Activated B cell treated with CpG ODN at 0.5 μM for 24 hours (primary cell): Measurements from ENCODE around the gene CSF1R. TPM values are rescaled to one million over a fixed set of nuclear protein-coding genes. Genes with fewer than 3 reads are reported as not detected.

Experiments
- ATAC-seq: fragments of 200-7000 bp; cut with Tn5 transposase; one replicate; pipeline ENCODE4 v1.10.0; 2021; ENCODE audit warnings: low read depth, mild to moderate bottlenecking, moderate library complexity
- CTCF ChIA-PET: fragments of 350-600 bp; sonication (Branson Sonifier 250); formaldehyde crosslinking; loops from one replicate; lab custom pipeline; 2021; ENCODE audit warnings: antibody characterized with exemption; lab: Charles Lee
- POLR2A ChIA-PET: fragments of 350-600 bp; sonication (Branson Sonifier 250); formaldehyde crosslinking; loops from one replicate; lab custom pipeline; 2021; ENCODE audit warnings: antibody characterized with exemption; lab: Charles Lee
- DNase-seq: peaks from one replicate; pipeline ENCODE4 v3.0.0; 2022
- H3K27ac Mint-ChIP-seq: one replicate; pipeline ENCODE4 v1.8.0; 2020; ENCODE audit warnings: mixed read lengths
- H3K27me3 Mint-ChIP-seq: one replicate; pipeline ENCODE4 v1.8.0; 2021; ENCODE audit warnings: mixed read lengths
- H3K36me3 Mint-ChIP-seq: one replicate; pipeline ENCODE4 v1.8.0; 2021; ENCODE audit warnings: low read depth, mixed read lengths
- H3K4me1 Mint-ChIP-seq: one replicate; pipeline ENCODE4 v1.8.0; 2021; ENCODE audit warnings: mixed read lengths
- H3K4me3 Mint-ChIP-seq: one replicate; pipeline ENCODE4 v1.8.0; 2020; ENCODE audit warnings: mild to moderate bottlenecking, mixed read lengths
- H3K9me3 Mint-ChIP-seq: one replicate; pipeline ENCODE4 v1.8.0; 2020; ENCODE audit warnings: mixed read lengths
- intact Hi-C: fragments of 100-400 bp; cut with micrococcal nuclease; formaldehyde crosslinking; loops from one replicate; pipeline ENCODE4 v1.15.1; 2024
- total RNA-seq: library from RNA; stranded (reverse); gene quantifications from 2 replicates; pipeline ENCODE4 v1.2.3, GENCODE V29; 2022
- TF ChIP-seq, protein P1 (sequence below): fragments of 200-600 bp; IDR thresholded peaks from one replicate; pipeline ENCODE4 v1.8.0; 2022; ENCODE audit warnings: antibody characterized with exemption, mild to moderate bottlenecking

Gene CSF1R
- total RNA-seq, 1 donor from 2014 or later: 0.44 TPM

DNA sequence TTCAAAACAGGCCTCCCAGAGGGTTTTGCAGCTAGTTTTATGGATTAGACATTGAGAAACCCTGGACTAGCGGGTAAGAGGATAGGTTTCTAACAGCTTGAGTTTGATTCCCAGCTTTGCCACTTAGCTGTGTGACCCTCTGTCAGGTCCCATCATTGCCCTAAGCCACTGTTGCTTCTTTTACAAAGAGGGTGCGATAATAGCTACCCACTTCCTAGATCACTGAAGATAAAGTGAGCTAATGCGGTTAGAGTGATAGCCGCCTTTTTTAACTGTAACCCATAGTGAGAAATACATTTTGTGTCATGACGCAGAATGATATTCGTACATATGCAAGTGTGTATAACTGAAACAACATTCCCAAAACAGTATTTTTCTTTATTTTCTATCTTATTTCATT lies 40.3 kb downstream of the CSF1R start:
- Mint-ChIP-seq H3K9me3 (no peaks in the 10 kb centered on the region), H3K27ac (no peak overlapping the region), H3K36me3 (peaks cover 97% of the 10 kb centered on the region), H3K27me3 (no peaks in the 10 kb centered on the region), H3K4me1 (peaks cover 6% of the 10 kb centered on the region), H3K4me3 (no peak overlapping the region)
- ATAC-seq: no peak
- intact Hi-C loops: no loop called here
- ChIA-PET POLR2A (no interaction called here), CTCF (no interaction called here)
- no peak for DNase-seq
- TF ChIP-seq, protein P1, sequence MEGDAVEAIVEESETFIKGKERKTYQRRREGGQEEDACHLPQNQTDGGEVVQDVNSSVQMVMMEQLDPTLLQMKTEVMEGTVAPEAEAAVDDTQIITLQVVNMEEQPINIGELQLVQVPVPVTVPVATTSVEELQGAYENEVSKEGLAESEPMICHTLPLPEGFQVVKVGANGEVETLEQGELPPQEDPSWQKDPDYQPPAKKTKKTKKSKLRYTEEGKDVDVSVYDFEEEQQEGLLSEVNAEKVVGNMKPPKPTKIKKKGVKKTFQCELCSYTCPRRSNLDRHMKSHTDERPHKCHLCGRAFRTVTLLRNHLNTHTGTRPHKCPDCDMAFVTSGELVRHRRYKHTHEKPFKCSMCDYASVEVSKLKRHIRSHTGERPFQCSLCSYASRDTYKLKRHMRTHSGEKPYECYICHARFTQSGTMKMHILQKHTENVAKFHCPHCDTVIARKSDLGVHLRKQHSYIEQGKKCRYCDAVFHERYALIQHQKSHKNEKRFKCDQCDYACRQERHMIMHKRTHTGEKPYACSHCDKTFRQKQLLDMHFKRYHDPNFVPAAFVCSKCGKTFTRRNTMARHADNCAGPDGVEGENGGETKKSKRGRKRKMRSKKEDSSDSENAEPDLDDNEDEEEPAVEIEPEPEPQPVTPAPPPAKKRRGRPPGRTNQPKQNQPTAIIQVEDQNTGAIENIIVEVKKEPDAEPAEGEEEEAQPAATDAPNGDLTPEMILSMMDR: no peak

DNA sequence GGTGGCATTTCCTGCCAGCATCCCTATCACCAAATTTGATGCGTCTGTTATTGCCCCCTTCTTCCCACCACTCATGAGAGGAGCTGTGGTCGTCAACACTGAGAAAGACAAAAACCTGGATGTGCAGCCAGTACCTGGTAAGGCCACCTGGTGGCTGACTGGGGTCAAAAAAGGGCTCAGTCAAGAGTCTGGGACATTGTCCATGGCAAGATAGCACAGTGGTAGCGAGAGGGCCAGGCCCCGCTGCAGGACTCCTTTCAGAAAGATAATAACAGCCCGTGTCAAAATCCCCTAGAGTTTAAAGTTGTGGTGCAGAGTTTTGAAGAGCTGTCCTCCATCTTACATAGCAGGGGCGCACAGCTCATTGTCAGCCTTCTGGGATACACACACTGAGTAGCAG lies 40.8 kb downstream of the CSF1R start:
- ATAC-seq (no peak), DNase-seq (no peak)
- CTCF ChIA-PET: no interaction called here
- Mint-ChIP-seq H3K27ac (no peak overlapping the region), H3K27me3 (no peaks in the 10 kb centered on the region), H3K4me1 (peaks cover 6% of the 10 kb centered on the region), H3K4me3 (no peak overlapping the region), H3K9me3 (no peaks in the 10 kb centered on the region), H3K36me3 (peaks cover 97% of the 10 kb centered on the region)
- POLR2A ChIA-PET: interaction anchor here (0.6 kb wide), 1 partner anchor 215 kb away, joined by 3 read pairs; no protein-coding TSS in a partner anchor
- TF ChIP-seq, protein P1: no peak
- intact Hi-C loops: no loop called here

DNA sequence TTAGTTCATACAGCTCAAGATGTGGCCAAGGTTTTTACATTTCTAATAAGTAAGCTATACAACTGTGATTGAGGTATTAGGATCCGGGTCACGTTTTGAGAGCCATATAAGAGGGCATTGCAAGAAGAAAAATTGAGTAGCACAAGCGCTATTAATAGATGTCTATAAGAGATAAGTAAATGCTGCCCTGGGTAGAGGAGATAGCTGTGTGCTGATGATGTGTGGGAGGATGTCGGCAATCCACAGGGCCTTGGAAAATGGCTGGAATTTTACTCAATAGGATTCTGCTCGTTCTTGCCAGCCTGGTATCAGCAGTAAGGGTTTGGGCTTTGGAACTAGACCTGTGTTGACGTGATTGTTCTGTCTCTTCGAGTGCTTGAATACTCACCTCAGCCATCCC lies 41.6 kb downstream of the CSF1R start:
- DNase-seq (no peak), ATAC-seq (no peak)
- TF ChIP-seq, protein P1: no peak
- H3K27ac Mint-ChIP-seq: no peak overlapping the region
- no peak overlapping the region for H3K4me3 Mint-ChIP-seq
- peaks cover 6% of the 10 kb centered on the region for H3K4me1 Mint-ChIP-seq
- CTCF ChIA-PET: no interaction called here
- H3K9me3 Mint-ChIP-seq: no peaks in the 10 kb centered on the region
- no peaks in the 10 kb centered on the region for H3K27me3 Mint-ChIP-seq
- intact Hi-C loops: no loop called here
- H3K36me3 Mint-ChIP-seq: peaks cover 95% of the 10 kb centered on the region
- POLR2A ChIA-PET: interaction anchor here (0.6 kb wide), 1 partner anchor 214 kb away, joined by 3 read pairs; no protein-coding TSS in a partner anchor

DNA sequence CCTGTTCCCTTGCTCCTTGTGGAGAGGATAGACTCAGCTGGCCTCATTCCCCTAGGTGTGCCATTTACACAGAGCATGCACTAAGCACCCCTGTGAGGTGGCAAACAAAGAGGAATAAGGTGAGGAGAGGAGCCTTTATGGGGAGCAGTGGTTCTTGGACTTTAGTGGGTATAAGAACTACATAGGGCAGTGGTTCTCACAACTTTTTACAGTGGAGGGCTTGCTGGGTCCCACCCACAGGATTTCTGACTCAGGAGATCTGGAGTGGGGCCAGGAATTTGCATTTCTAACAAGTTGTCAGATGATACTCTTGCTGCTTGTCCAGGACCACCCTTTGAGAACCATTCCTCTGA lies 42.0 kb downstream of the CSF1R start:
- no peak overlapping the region for H3K27ac Mint-ChIP-seq
- ChIA-PET CTCF (no interaction called here), POLR2A (no interaction called here)
- no peaks in the 10 kb centered on the region for H3K9me3 Mint-ChIP-seq
- no peak overlapping the region for H3K4me3 Mint-ChIP-seq
- TF ChIP-seq, protein P1: no peak
- no peak for ATAC-seq
- intact Hi-C loops: no loop called here
- peaks cover 6% of the 10 kb centered on the region for H3K4me1 Mint-ChIP-seq
- no peak for DNase-seq
- H3K36me3 Mint-ChIP-seq: peaks cover 95% of the 10 kb centered on the region
- no peaks in the 10 kb centered on the region for H3K27me3 Mint-ChIP-seq

DNA sequence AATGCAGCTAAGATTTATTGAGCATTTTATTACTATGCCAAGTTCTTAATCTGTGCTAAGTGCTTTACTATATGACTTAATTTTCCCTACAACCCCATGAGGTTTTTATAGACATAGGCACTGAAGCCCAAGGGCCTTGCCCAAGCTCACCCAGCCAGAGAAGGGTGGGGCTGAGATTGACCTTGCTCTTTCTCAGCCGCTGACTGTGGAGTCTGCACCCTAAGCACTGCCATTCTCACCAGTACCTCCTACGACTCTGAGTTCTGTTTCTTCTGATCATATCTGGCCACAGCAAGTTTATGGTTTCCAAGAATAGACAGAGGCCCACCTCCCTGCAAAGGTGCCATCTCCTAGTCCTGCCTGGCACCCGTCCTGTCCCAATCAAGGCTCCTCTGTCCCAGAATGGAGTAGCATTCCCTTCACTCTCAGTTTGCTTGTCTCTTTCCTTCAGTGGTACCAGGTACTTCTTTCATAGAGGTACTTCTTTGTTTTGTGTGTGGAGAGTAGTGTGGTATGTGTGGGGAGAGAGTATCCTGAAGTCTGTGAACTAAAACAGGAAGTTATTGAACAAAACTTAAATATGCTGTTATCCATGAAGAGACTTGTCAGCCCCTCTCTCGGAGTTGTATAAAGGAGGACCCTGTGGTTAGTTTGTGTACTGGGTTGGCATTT lies 42.6 kb downstream of the CSF1R start:
- H3K9me3 Mint-ChIP-seq: no peaks in the 10 kb centered on the region
- DNase-seq (no peak), ATAC-seq (no peak)
- H3K27me3 Mint-ChIP-seq: no peaks in the 10 kb centered on the region
- CTCF ChIA-PET: interaction anchor here (0.7 kb wide), 1 partner anchor 126 kb away, joined by 3 read pairs; no protein-coding TSS in a partner anchor
- TF ChIP-seq, protein P1: no peak
- POLR2A ChIA-PET: no interaction called here
- peaks cover 6% of the 10 kb centered on the region for H3K4me1 Mint-ChIP-seq
- peaks cover 94% of the 10 kb centered on the region for H3K36me3 Mint-ChIP-seq
- no peak overlapping the region for H3K27ac Mint-ChIP-seq
- H3K4me3 Mint-ChIP-seq: no peak overlapping the region
- intact Hi-C loops: no loop called here
